Glutamatergic neuron (in vitro differentiated cells): ENCODE results near the gene DYNC2I2. TPM values are rescaled to one million over a fixed set of nuclear protein-coding genes. Genes with fewer than 3 reads are reported as not detected.

Source experiments
- DNase-seq: peaks from one replicate; pipeline ENCODE4 v3.0.0; 2022
- H3K27ac Mint-ChIP-seq: one replicate; pipeline ENCODE4 v1.8.0; 2020; ENCODE audit warnings: mild to moderate bottlenecking, mixed read lengths, inconsistent platforms; ENCODE audit not compliant: unreplicated experiment
- H3K27me3 Mint-ChIP-seq: one replicate; pipeline ENCODE4 v1.8.0; 2020; ENCODE audit warnings: mild to moderate bottlenecking, moderate library complexity, mixed read lengths, inconsistent platforms; ENCODE audit not compliant: unreplicated experiment
- H3K36me3 Mint-ChIP-seq: one replicate; pipeline ENCODE4 v1.8.0; 2020; ENCODE audit warnings: mild to moderate bottlenecking, mixed read lengths, inconsistent platforms; ENCODE audit not compliant: unreplicated experiment
- H3K4me1 Mint-ChIP-seq: one replicate; pipeline ENCODE4 v1.8.0; 2020; ENCODE audit warnings: mild to moderate bottlenecking, low read depth, mixed read lengths, inconsistent platforms; ENCODE audit not compliant: unreplicated experiment
- H3K4me3 Mint-ChIP-seq: one replicate; pipeline ENCODE4 v1.8.0; 2020; ENCODE audit warnings: mild to moderate bottlenecking, mixed read lengths, inconsistent platforms; ENCODE audit not compliant: unreplicated experiment
- H3K9me3 Mint-ChIP-seq: one replicate; pipeline ENCODE4 v1.8.0; 2020; ENCODE audit warnings: mild to moderate bottlenecking, moderate library complexity, mixed read lengths, inconsistent platforms; ENCODE audit not compliant: unreplicated experiment
- total RNA-seq: library from RNA; stranded (reverse); fragmentation: NEBNext Ultra II Directional; extraction: Animal tissue kit (Norgen Biotek cat#: 25700); gene quantifications from one replicate; pipeline ENCODE4 v1.2.1, GENCODE V29; 2021; ENCODE audit not compliant: unreplicated experiment
- TF ChIP-seq, protein P1 (sequence below): fragments of 200-600 bp; sonication (generic); IDR thresholded peaks from one replicate; pipeline ENCODE4 v1.5.0; 2021; ENCODE audit not compliant: partially characterized antibody, unreplicated experiment

The DYNC2I2 gene
- total RNA-seq, 1 donor from 2014 or later = 15.0 TPM

- TF ChIP-seq, protein P1, sequence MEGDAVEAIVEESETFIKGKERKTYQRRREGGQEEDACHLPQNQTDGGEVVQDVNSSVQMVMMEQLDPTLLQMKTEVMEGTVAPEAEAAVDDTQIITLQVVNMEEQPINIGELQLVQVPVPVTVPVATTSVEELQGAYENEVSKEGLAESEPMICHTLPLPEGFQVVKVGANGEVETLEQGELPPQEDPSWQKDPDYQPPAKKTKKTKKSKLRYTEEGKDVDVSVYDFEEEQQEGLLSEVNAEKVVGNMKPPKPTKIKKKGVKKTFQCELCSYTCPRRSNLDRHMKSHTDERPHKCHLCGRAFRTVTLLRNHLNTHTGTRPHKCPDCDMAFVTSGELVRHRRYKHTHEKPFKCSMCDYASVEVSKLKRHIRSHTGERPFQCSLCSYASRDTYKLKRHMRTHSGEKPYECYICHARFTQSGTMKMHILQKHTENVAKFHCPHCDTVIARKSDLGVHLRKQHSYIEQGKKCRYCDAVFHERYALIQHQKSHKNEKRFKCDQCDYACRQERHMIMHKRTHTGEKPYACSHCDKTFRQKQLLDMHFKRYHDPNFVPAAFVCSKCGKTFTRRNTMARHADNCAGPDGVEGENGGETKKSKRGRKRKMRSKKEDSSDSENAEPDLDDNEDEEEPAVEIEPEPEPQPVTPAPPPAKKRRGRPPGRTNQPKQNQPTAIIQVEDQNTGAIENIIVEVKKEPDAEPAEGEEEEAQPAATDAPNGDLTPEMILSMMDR = no peak
- H3K27me3 Mint-ChIP-seq = no peaks in the 10 kb centered on the region
- H3K27ac Mint-ChIP-seq = no peak overlapping the region
Measured at GRCh38 chr9:128603697-128604096, 53.0 kb downstream of the DYNC2I2 start.

DNA sequence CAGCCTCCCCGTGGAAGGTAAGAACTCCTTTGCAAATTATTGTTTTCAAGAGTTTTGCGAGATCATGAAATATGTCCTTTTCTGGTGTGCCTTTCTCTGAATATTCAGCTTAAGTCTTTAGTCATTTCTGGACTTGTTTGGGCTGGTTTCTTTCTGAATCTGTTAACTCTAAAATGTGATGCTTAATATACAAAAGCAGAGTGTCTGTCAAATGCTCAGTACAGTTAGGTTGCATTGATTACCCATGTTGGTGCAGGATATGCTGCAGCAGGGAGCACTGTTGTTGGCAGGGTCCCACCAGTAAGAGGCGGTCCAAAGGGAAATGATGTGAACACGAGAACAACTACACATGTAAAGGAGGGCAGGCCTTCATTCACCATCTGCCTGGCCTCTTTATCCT is 56.5 kb downstream of the DYNC2I2 start:
- H3K36me3 Mint-ChIP-seq = no peaks in the 10 kb centered on the region
- no peaks in the 10 kb centered on the region for H3K27me3 Mint-ChIP-seq
- no peak for DNase-seq
- no peak overlapping the region for H3K27ac Mint-ChIP-seq
- TF ChIP-seq, protein P1 = no peak
- H3K9me3 Mint-ChIP-seq = no peaks in the 10 kb centered on the region
- no peak overlapping the region for H3K4me3 Mint-ChIP-seq
- no peaks in the 10 kb centered on the region for H3K4me1 Mint-ChIP-seq

More at GRCh38 chr9:128603697-128604096, 53.0 kb downstream of the DYNC2I2 start:
- no peak for DNase-seq
- no peaks in the 10 kb centered on the region for H3K4me1 Mint-ChIP-seq
- H3K36me3 Mint-ChIP-seq = no peaks in the 10 kb centered on the region
- H3K4me3 Mint-ChIP-seq = no peak overlapping the region
- no peaks in the 10 kb centered on the region for H3K9me3 Mint-ChIP-seq

DNA sequence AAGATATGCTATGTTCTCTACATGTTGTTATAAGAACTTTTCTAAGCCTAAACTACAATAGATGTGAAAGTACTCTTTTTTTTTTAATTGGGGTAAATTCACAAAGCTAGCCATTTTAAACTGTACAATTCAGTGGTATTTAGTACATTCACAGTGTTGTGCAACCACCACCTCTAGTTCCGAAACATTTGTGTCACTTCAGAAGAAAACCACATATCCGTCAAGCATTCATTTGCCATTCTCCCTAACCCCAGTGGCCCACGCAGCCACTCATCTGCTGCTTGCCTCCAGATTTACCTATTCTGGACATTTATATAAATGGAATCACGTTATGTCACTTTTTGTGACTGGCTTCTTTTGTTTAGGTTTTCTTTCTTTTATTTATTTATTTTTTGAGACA is 61.2 kb downstream of the DYNC2I2 start:
- DNase-seq = no peak
- TF ChIP-seq, protein P1 = no peak
- Mint-ChIP-seq H3K4me1 (no peaks in the 10 kb centered on the region), H3K27ac (no peak overlapping the region), H3K4me3 (no peak overlapping the region), H3K27me3 (no peaks in the 10 kb centered on the region), H3K9me3 (peaks cover 2% of the 10 kb centered on the region), H3K36me3 (no peaks in the 10 kb centered on the region)

DNA sequence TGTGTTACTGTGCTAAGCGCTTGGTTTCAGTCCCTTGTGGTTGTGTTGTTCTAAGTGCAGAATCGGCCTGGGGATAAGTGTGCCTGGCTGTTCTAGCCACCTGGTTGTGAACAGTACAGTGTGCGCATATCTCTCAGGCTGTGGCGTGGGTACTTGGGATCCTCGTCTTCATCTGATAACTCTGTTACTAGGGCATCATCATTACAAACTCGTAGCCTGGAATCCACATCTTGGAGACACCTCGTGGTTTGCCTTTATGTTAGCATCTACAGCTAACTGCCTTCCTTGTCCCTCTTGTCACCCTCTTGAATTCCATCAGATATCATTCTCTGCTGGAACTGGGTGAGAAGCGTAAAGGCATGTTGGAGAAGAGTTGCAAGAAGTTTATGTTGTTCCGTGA is 62.8 kb downstream of the DYNC2I2 start:
- Mint-ChIP-seq H3K27me3 (no peaks in the 10 kb centered on the region), H3K4me3 (no peak overlapping the region), H3K36me3 (no peaks in the 10 kb centered on the region), H3K27ac (no peak overlapping the region), H3K9me3 (peaks cover 2% of the 10 kb centered on the region), H3K4me1 (no peaks in the 10 kb centered on the region)
- no peak for DNase-seq
- TF ChIP-seq, protein P1 = no peak

DNA sequence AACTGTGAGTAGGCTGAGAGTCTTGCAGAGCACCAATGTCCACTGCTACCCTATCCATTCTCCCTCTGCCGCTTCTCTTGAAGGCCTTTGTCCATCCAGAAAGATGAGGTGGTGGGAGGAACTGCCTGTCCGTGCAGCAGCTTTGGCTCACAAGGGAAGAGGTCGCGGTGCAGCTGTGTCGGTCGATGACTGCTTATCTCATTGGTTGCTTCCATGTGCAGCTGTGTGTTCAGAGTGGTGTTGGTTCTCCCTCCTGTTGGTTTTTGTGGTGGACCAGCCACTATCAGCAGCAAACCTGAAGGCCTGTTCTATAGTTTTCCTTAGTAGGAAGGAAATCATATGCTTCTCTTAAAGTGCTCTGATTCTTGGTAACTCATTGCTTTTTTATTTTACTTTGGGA is 63.6 kb downstream of the DYNC2I2 start:
- Mint-ChIP-seq H3K4me1 (no peaks in the 10 kb centered on the region), H3K27me3 (no peaks in the 10 kb centered on the region), H3K27ac (no peak overlapping the region), H3K4me3 (no peak overlapping the region), H3K36me3 (no peaks in the 10 kb centered on the region), H3K9me3 (peaks cover 2% of the 10 kb centered on the region)
- TF ChIP-seq, protein P1 = no peak
- no peak for DNase-seq
